NCI-H748 treated with DMSO at 0.1 percent for 48 hours (cell line): ENCODE data around the gene MAPT.
"Not testable (repeated sequence)": the region's sequence is repeated elsewhere in the genome, so short reads cannot be mapped to it uniquely, and the experiment has no call there.

ENCODE experiments used
- DNase-seq: peaks from one replicate; lab custom pipeline; 2025; lab: John Stamatoyannopoulos, UW

Gene MAPT

GRCh38 chr17:46010597-46011186 is 116.3 kb downstream of the MAPT start:
- no peak for DNase-seq

GRCh38 chr17:46011711-46012505 is 117.6 kb downstream of the MAPT start:
- DNase-seq, result no peak

GRCh38 chr17:46012506-46013079 is 118.2 kb downstream of the MAPT start:
- no peak for DNase-seq

- DNase-seq, result no peak
These were observed 118.8 kb downstream of the MAPT start for GRCh38 chr17:46013127-46013501.

- DNase-seq, result no peak
These were observed 119.3 kb downstream of the MAPT start for GRCh38 chr17:46013502-46014165.

GRCh38 chr17:46019408-46019925 is 125.1 kb downstream of the MAPT start:
- not testable (repeated sequence) for DNase-seq

- DNase-seq, result no peak
These were observed 125.8 kb downstream of the MAPT start for GRCh38 chr17:46020023-46020761.

- DNase-seq, result no peak
These were observed 126.6 kb downstream of the MAPT start for GRCh38 chr17:46020998-46021397.

- DNase-seq, result not testable (repeated sequence)
These were observed 129.0 kb downstream of the MAPT start for GRCh38 chr17:46023366-46023765.

GRCh38 chr17:46023783-46024388 is 129.5 kb downstream of the MAPT start:
- DNase-seq, result no peak

- DNase-seq, result no peak
These were observed 130.2 kb downstream of the MAPT start for GRCh38 chr17:46024590-46024989.

- no peak for DNase-seq
These were observed 130.7 kb downstream of the MAPT start for GRCh38 chr17:46025060-46025459.

- DNase-seq, result no peak
These were observed 131.3 kb downstream of the MAPT start for GRCh38 chr17:46025510-46026165.

- DNase-seq, result no peak
These were observed 132.1 kb downstream of the MAPT start for GRCh38 chr17:46026166-46027047.

- no peak for DNase-seq
These were observed 133.0 kb downstream of the MAPT start for GRCh38 chr17:46027048-46027975.

- no peak for DNase-seq
These were observed 133.6 kb downstream of the MAPT start for GRCh38 chr17:46027976-46028325.

GRCh38 chr17:46028374-46028773 is 134.0 kb downstream of the MAPT start:
- no peak for DNase-seq

GRCh38 chr17:46028981-46029565 is 134.7 kb downstream of the MAPT start:
- no peak for DNase-seq
